Activated CD4-positive, alpha-beta T cell treated with anti-CD3 and anti-CD28 coated beads, Interleukin-2, Interleukin-6, amounts not matched to agents 100 ng/mL and 50 ng/mL, durations not matched to agents 16 hours and 8 hours (primary cell): ENCODE measurements around the gene BMP7.
"Not testable (repeated sequence)": the region's sequence is repeated elsewhere in the genome, so short reads cannot be mapped to it uniquely, and the experiment has no call there.

Experiments
- DNase-seq: peaks from one replicate; pipeline ENCODE4 v3.0.0-alpha.2; 2020

BMP7 gene

GRCh38 chr20:57164872-57165271, 101.6 kb downstream of the BMP7 start:
- no peak for DNase-seq

DNA sequence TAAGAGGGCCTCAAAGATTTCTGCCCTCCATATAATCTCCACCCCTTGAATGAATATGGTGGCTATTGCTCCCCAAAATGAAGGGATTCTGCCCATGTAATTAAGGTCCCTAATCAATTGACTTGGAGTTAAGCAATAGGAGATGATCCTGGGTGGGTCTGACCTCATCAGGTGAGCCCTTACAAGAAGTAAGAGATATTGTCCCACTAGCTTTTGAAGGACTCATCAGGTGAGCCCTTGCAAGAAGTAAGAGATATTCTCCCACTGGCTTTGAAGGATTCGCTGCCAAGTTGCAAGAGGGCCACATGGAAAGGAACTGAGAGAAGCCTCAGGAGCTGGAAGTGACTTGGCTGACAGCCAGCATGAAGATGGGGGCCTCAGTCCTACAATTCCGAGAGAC, 103.4 kb downstream of the BMP7 start:
- DNase-seq, result no peak

- no peak for DNase-seq
These were observed 104.1 kb downstream of the BMP7 start for GRCh38 chr20:57162362-57162652.

- no peak for DNase-seq
These were observed 104.7 kb downstream of the BMP7 start for GRCh38 chr20:57161478-57162361.

DNA sequence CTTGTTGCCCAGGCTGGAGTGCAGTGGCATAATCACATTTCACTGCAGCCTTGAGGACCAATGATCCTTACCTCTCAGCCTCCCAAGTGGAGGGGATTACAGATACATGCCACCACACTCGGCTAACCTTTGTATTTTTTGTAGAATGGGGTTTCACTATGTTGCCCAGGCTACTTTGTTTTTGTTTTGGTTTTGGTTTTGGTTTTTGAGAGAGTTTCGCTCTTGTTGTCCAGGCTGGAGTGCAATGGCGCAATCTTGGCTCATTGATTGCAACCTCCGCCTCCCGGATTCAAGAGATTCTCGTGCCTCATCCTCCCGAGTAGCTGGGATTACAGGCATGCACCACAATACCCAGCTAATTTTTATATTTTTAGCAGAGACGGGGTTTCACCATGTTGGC, 105.5 kb downstream of the BMP7 start:
- no peak for DNase-seq

- DNase-seq, result no peak
These were observed 106.4 kb downstream of the BMP7 start for GRCh38 chr20:57159945-57160610.

- DNase-seq, result no peak
These were observed 107.1 kb downstream of the BMP7 start for GRCh38 chr20:57159193-57159851.

DNA sequence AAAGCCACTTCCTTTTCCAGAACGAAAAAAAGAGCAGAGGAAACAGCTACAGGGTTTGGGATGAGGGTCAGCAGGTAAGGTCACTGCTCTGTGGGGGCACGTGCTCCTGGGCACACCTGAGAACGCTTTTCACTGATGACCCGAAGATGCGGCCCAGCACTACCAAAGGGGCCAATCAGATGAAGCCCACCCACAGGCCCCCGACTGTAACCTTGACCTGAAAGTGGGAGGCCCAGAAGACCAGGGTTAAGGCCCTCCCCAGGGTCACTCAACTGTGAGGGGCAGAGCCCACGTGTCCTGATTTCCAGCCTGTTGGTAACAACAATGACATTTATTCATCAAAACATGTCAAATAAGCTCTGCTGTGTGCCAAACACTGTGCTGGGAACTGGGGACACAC, 108.0 kb downstream of the BMP7 start:
- no peak for DNase-seq

DNA sequence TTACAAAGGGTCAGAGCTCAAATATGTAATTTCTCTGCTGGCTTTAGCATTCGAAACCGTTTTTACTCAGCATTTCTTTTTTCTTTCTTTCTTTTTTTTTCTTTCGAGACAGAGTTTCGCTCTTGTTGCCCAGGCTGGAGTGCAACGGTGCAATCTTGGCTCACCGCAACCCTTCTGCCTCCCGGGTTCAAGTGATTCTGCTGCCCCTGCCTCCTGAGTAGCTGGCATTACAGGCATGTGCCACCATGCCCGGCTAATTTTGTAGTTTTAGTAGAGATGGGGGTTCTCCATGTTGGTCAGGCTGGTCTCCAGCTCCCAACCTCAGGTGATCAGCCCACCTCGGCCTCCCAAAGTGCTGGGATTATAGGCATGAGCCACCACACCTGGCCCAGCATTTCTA, 108.7 kb downstream of the BMP7 start:
- DNase-seq, result not testable (repeated sequence)

DNA sequence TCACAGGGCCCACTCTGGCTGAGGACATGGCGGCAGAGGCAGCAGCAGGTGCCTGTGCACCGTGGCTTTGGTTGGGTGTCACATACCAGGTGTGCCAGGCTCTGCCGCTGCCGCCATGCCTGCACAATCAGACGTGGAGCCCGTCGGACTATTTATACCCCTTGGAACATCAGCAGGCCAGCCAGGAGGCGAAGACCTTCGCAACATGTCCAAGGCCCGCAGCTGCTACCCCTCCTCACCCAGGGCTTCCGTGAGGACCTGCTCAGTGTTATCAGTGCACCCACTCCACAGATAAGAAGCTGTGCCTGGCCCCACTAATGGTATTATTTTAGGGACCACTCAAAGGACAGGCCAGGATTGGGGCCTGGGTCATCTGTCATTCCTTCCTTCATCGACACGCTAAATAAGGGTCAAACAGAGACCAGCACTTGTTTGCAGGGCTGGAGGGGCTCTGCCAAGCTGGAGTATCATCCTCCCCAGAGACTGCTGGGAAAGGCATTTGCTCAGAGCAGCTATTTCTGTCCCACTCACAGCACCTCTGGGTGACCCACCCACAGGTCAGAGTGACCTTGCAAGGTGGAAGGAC, 109.2 kb downstream of the BMP7 start:
- DNase-seq, result no peak

DNA sequence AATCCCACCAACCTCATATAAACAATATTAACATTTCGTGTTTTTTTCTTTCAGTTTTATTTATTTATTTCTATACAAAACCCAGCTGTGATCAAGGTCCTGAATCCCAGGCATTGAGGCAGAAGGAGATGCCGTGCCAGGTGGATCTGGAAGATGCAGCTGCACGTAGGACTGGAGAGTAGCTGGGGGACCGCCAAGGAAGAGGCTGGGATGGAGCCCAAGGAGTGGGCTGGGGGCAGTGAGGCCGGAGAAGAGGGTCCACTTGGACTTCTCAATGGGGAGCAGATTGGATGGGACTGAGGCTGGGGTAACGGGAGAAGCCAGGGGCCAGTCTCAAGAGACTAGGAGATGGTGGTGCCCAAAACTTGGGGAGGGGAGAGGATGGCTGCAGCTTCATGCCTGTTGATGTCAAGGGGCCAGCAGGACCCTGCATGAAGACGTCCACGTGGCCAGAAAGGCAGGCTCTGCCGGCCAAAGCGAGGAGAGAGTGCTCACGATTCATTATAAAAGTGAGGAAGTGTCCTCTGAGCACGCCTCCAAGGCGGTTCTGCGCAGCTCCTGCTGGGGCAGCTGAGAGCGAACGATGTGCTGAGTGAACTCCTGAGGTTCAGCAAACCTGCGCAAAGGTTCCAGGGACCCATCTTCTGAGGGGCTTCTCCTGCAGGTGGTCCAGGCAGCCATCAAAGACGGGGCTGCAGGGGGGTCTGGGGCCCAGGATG, 110.3 kb downstream of the BMP7 start:
- DNase-seq, result no peak

- DNase-seq, result no peak
These were observed 111.0 kb downstream of the BMP7 start for GRCh38 chr20:57155415-57155814.

DNA sequence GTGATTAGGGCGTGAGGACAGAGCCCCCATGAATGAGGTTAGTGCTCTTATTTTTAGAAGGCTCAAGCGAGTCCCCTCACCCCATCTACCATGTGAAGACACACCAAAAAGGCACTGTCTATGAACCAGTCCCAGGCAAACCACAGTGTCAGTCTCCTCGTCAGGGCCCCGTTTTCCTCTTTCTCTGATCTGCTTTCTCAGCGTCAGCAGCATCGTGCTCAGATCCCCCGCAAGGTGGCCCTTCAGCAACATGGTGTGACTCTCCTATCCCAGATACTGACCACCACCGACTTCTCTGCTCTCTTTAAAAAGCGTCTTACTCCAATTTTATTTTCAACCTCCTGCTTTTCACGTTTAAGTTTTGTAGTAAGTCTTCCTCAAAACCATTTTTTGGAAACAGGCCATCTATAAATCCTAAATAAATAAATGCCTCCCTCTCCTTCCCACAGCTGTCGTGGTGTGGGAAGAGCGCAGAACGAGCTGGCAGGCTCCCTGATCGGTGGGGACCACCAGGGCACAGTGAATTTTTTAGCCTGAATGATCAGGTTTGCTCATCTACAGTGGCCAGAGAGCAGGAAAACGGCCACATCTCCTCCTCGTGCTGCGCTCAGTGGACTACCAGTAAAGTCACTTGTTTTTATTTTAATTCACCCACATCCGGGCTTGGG, 113.1 kb downstream of the BMP7 start:
- no peak for DNase-seq

DNA sequence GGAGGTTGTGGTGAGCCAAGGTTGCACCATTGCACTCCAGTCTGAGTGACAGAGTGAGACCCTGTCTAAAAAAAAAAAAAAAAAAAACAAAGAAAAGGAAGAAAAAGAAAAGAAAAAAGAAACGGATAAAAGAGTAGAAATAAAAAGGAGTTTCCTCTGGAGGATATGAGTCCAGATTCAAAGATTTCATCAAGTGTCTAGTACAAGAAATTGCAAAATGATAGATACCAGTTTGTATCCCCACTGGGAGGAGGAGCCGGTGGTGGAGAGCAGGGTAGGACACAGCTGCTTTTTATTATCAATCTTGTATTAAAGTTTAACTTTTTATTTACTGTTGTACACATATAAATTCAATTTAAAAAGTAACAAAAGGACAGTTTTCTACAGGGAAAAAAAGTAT, 113.9 kb downstream of the BMP7 start:
- no peak for DNase-seq

DNA sequence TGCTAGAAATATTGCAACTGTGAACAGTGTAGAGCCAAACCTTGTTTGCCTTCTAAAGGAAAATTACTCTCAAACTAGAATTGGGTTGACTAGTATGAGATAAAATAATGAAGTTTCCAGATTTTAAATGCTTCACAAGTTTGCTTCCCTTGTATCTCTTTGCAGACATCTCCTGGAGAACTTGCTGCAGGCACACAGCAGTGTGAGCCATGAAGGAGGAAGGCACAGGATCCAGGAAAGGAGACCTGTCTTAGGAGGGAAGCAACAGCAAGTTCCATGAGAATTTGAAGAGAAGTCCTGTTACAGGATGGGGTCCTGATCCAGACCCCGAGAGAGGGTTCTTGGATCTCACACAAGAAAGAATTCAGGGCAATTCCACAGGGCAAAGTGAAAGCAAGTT, 115.9 kb downstream of the BMP7 start:
- DNase-seq, result no peak

GRCh38 chr20:57148263-57148662, 118.2 kb downstream of the BMP7 start:
- no peak for DNase-seq

GRCh38 chr20:57147185-57147584, 119.3 kb downstream of the BMP7 start:
- no peak for DNase-seq

DNA sequence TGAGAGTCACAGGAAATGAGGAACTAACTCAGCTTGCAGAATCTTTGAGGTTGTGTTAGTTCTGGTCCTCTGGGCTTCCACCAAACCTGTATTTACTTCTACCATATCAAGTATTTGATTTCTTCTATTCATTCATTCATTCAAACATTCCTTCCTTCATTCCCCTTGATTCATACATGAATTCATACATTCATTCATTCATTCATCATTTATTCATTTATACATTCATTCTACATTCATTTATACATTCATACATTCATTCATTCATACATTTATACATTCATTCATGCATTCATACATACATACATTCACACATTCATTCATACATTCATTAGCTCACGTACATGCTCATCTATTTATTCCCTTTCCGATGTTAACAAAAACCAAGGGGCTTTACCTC, 120.3 kb downstream of the BMP7 start:
- no peak for DNase-seq

GRCh38 chr20:57145089-57145631, 121.3 kb downstream of the BMP7 start:
- DNase-seq, result no peak

GRCh38 chr20:57143173-57143572, 123.3 kb downstream of the BMP7 start:
- DNase-seq, result no peak

DNA sequence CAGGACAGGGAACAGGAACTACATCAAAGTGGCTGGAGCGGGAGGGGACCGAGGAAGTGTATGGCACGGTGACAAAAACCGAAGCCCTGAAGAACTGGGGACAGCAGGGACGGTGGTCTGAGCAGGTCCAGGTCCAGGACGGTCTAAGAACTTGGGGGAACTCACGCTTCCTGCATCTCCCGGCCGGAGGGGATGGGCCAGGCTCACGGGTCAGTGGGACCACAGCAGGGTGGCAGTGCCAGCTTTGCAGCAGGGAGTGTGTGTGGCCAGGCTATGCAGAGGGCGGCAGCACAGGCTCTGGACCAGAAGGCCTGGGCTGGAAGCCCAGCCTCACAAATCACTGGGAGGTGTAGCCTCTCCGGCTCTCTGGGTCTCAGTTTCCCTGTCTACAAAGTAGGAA, 123.8 kb downstream of the BMP7 start:
- DNase-seq, result no peak

GRCh38 chr20:57141492-57141891, 124.9 kb downstream of the BMP7 start:
- no peak for DNase-seq
